OCI-LY7 (cell line): ENCODE results near the gene GRAMD1B. TPM values are rescaled to one million over a fixed set of nuclear protein-coding genes. Genes with fewer than 3 reads are reported as not detected.

Source experiments
- BruUV-seq: library from RNA; stranded (reverse); fragments of 400-500 nt; replicated peaks from 2 replicates; lab custom pipeline; 2021; lab: Mats Ljungman, UMichigan
- CTCF ChIA-PET: fragments of 300-600 bp; sonication (Branson Sonifier 250); formaldehyde crosslinking; loops from one replicate; lab custom pipeline; 2022; ENCODE audit warnings: antibody characterized with exemption; ENCODE audit not compliant: unreplicated experiment; lab: Charles Lee
- POLR2A ChIA-PET: fragments of 300-600 bp; sonication (Branson Sonifier 250); formaldehyde crosslinking; loops from one replicate; lab custom pipeline; 2022; ENCODE audit warnings: antibody characterized with exemption; lab: Charles Lee
- DNase-seq: peaks from one replicate; pipeline ENCODE4 v3.0.0-alpha.2; 2015; ENCODE audit warnings: low spot score
- H2AFZ ChIP-seq: fragments of 200-600 bp; sonication (generic), shearing (Covaris generic); 2 replicates; pipeline ENCODE4 v1.6.1; 2014; ENCODE audit warnings: mild to moderate bottlenecking, antibody characterized with exemption, low read length, moderate library complexity
- H3K27ac ChIP-seq: fragments of 200-600 bp; sonication (generic); 2 replicates; pipeline ENCODE4 v1.5.1; 2014; ENCODE audit warnings: mixed run types, low read depth, mild to moderate bottlenecking, moderate library complexity, low read length, inconsistent platforms; ENCODE audit not compliant: poor library complexity, severe bottlenecking
- H3K36me3 ChIP-seq: fragments of 200-600 bp; sonication (generic); 2 replicates; pipeline ENCODE4 v1.6.1; 2014; ENCODE audit warnings: mild to moderate bottlenecking, antibody characterized with exemption, low read length, moderate library complexity, mixed read lengths; ENCODE audit not compliant: insufficient read depth
- H3K4me1 ChIP-seq: fragments of 200-600 bp; sonication (generic); 2 replicates; pipeline ENCODE4 v1.5.1; 2014; ENCODE audit warnings: mild to moderate bottlenecking, low read length; ENCODE audit not compliant: insufficient read depth, poor library complexity, severe bottlenecking
- H3K4me2 ChIP-seq: fragments of 200-600 bp; sonication (generic); 2 replicates; pipeline ENCODE4 v1.6.1; 2014; ENCODE audit warnings: mild to moderate bottlenecking, low read length
- H3K4me3 ChIP-seq: fragments of 200-600 bp; sonication (generic); 2 replicates; pipeline ENCODE4 v1.5.1; 2014; ENCODE audit warnings: mild to moderate bottlenecking, low read depth, low read length; ENCODE audit not compliant: poor library complexity, severe bottlenecking
- H3K79me2 ChIP-seq: fragments of 200-600 bp; sonication (generic); 2 replicates; pipeline ENCODE4 v1.6.1; 2016; ENCODE audit warnings: low read depth, mild to moderate bottlenecking, low read length, moderate library complexity, mixed read lengths; ENCODE audit not compliant: insufficient read depth
- H3K9me2 ChIP-seq: fragments of 200-600 bp; sonication (generic); 2 replicates; pipeline ENCODE4 v1.6.1; 2016; ENCODE audit warnings: mild to moderate bottlenecking, low read length, mixed read lengths; ENCODE audit not compliant: insufficient read depth
- H3K9me3 ChIP-seq: fragments of 200-600 bp; sonication (generic); 2 replicates; pipeline ENCODE4 v1.6.1; 2014; ENCODE audit warnings: mild to moderate bottlenecking, mixed run types, low read length, mixed read lengths
- H4K20me1 ChIP-seq: fragments of 200-600 bp; sonication (generic); 2 replicates; pipeline ENCODE4 v1.6.1; 2014; ENCODE audit warnings: mild to moderate bottlenecking, antibody characterized with exemption, low read length, moderate library complexity, mixed read lengths; ENCODE audit not compliant: insufficient read depth
- EZH2phosphoT487 ChIP-seq: fragments of 200-600 bp; sonication (generic); IDR thresholded peaks from 2 replicates; pipeline ENCODE4 v1.6.1; 2018; ENCODE audit warnings: low read depth, borderline replicate concordance, mild to moderate bottlenecking, mixed run types, antibody characterized with exemption, low read length, moderate library complexity, mixed read lengths
- intact Hi-C: fragments of 100-400 bp; cut with micrococcal nuclease; formaldehyde crosslinking; loops from one replicate; pipeline ENCODE4 v1.10.0; 2022; ENCODE audit not compliant: unreplicated experiment
- total RNA-seq, 2 experiments: library from RNA; depleted of rRNA in 1 of 2; stranded (reverse); fragments of >200 nt in 1 of 2; shearing (Covaris generic) in 1 of 2; gene quantifications; 2 replicates each; pipeline ENCODE4 v1.2.3, GENCODE V29; 2014 to 2022
- TF ChIP-seq, protein P1 (sequence below): fragments of 200-600 bp; sonication (generic); conservative IDR thresholded peaks from 2 replicates; pipeline ENCODE4 v1.5.1; 2014; ENCODE audit warnings: mild to moderate bottlenecking, antibody characterized with exemption, low read length, moderate library complexity, mixed read lengths

The GRAMD1B gene
- total RNA-seq, 2 experiments from 2014 or later: 0.16 TPM; not detected in 1

DNA sequence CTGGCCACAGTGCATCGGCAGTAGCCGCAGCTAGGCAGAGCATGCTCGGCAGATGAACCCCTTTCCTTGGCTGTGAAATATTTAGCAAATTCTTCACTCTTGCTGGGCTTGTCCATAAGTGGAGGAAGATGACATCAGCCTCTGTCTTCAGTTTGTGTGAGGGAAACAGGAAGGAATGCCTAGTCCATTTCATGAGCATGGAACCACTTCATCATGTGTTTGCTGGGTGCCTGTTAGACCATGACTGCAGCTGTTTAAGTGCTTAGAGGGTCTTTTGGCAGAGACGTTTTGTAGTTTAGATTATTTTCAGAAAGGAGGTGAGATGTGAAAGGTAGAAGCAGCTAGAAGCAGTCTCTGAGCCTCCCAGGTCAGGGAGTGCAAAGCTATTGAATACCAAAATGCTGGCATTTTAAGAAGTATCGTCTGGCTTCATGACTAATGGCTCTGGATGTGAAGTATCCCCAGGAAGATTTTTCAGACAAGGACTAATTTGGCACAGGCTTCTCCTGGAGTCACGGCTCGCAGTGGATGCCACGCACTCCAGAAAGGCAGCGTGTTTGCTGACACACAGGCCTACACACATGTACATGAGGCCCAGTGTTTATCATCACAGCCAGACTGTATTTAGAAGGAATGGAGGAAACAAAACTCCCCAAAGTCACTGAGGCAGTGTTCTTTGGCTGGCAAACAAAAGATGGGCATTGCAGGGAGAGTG is 43.1 kb upstream of the GRAMD1B start:
- no peak overlapping the region for H3K27ac ChIP-seq
- no peaks in the 10 kb centered on the region for H3K79me2 ChIP-seq
- no peaks in the 10 kb centered on the region for H4K20me1 ChIP-seq
- H3K36me3 ChIP-seq: no peaks in the 10 kb centered on the region
- no TSS peak for BruUV-seq
- H3K4me3 ChIP-seq: no peak overlapping the region
- H3K9me2 ChIP-seq: no peaks in the 10 kb centered on the region
- ChIA-PET POLR2A (interaction anchor here (0.7 kb wide), 1 partner anchor 58 kb away, joined by 3 read pairs; no protein-coding TSS in a partner anchor), CTCF (no interaction called here)
- H2AFZ ChIP-seq: peak overlapping the region; percentile 18; the same call in 1 of the 2 replicates
- H3K4me1 ChIP-seq: peaks cover 8% of the 10 kb centered on the region
- TF ChIP-seq, protein P1, sequence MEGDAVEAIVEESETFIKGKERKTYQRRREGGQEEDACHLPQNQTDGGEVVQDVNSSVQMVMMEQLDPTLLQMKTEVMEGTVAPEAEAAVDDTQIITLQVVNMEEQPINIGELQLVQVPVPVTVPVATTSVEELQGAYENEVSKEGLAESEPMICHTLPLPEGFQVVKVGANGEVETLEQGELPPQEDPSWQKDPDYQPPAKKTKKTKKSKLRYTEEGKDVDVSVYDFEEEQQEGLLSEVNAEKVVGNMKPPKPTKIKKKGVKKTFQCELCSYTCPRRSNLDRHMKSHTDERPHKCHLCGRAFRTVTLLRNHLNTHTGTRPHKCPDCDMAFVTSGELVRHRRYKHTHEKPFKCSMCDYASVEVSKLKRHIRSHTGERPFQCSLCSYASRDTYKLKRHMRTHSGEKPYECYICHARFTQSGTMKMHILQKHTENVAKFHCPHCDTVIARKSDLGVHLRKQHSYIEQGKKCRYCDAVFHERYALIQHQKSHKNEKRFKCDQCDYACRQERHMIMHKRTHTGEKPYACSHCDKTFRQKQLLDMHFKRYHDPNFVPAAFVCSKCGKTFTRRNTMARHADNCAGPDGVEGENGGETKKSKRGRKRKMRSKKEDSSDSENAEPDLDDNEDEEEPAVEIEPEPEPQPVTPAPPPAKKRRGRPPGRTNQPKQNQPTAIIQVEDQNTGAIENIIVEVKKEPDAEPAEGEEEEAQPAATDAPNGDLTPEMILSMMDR: no peak
- TF ChIP-seq EZH2phosphoT487: no peak
- peak overlapping the region; percentile 29; the same call in 1 of the 2 replicates for H3K4me2 ChIP-seq
- no peaks in the 10 kb centered on the region for H3K9me3 ChIP-seq
- intact Hi-C loops: no loop called here
- DNase-seq: peak; percentile 35

DNA sequence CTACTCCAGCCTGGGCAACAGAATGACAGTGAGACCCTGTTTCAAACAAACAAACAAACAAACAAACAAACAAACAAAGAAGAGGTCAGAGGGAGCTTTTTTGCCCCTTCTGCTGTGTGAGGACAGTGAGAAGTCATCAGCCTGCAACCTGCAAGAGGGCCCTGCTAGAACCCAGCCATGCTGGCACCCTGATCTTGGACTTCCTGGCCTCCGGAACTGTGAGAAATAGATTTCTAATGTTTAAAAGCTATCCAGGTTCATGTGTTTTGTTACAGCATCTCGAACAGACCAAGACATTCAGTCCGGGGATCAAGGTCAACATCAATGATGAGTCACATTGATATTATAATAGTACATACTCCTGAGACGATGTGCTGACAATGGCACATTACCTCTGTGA is 41.4 kb upstream of the GRAMD1B start:
- Histone ChIP-seq H3K9me2 (no peaks in the 10 kb centered on the region), H2AFZ (no peak overlapping the region), H3K4me3 (no peak overlapping the region), H3K27ac (no peak overlapping the region), H4K20me1 (no peaks in the 10 kb centered on the region), H3K9me3 (no peaks in the 10 kb centered on the region), H3K4me1 (peaks cover 8% of the 10 kb centered on the region), H3K4me2 (no peak overlapping the region), H3K36me3 (no peaks in the 10 kb centered on the region), H3K79me2 (no peaks in the 10 kb centered on the region)
- TF ChIP-seq, protein P1: no peak
- no peak for TF ChIP-seq EZH2phosphoT487
- DNase-seq: no peak
- ChIA-PET CTCF (no interaction called here), POLR2A (interaction anchor here (0.5 to 1.0 kb wide), 2 partner anchors 9 to 22 kb away, joined by 3 read pairs; no protein-coding TSS in a partner anchor)
- BruUV-seq: no TSS peak
- intact Hi-C loops: no loop called here

DNA sequence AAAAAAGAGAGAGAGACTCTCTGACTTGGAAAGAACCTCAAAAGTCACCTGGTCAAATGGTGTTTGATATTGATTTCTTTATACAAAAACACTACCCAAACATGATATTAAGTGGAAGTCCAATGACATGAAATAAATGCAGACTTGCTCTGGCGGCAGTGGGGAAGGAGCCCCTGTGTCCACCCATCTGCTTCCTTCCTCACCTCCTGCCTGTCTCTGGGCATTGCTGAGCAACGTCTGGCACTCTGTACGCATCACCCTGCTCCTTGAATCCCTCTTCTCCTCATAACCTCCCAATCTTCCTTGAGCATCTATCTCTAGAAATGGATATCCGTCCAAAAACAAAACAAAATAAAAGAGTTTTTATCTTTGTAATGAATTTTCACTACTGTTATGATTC is 39.9 kb upstream of the GRAMD1B start:
- DNase-seq: no peak
- no TSS peak for BruUV-seq
- Histone ChIP-seq H3K36me3 (no peaks in the 10 kb centered on the region), H3K4me1 (peaks cover 8% of the 10 kb centered on the region), H4K20me1 (no peaks in the 10 kb centered on the region), H3K9me3 (no peaks in the 10 kb centered on the region), H3K79me2 (no peaks in the 10 kb centered on the region), H3K27ac (no peak overlapping the region), H2AFZ (no peak overlapping the region), H3K4me2 (no peak overlapping the region), H3K4me3 (no peak overlapping the region), H3K9me2 (no peaks in the 10 kb centered on the region)
- intact Hi-C loops: no loop called here
- no peak for TF ChIP-seq EZH2phosphoT487
- TF ChIP-seq, protein P1: no peak
- POLR2A ChIA-PET: interaction anchor here (0.6 kb wide), 1 partner anchor 391 kb away, joined by 3 read pairs; no protein-coding TSS in a partner anchor
- CTCF ChIA-PET: no interaction called here
